GM19328 (cell line): Measurements from ENCODE around the gene ZNF654.
"Not testable (repeated sequence)": the region's sequence is repeated elsewhere in the genome, so short reads cannot be mapped to it uniquely, and the experiment has no call there.

Experiments
- ATAC-seq: cut with Tn5 transposase; IDR thresholded peaks from one replicate; pipeline ENCODE4 v1.9.1; 2021; ENCODE audit warnings: mild to moderate bottlenecking, moderate library complexity; ENCODE audit not compliant: unreplicated experiment

The ZNF654 gene

DNA sequence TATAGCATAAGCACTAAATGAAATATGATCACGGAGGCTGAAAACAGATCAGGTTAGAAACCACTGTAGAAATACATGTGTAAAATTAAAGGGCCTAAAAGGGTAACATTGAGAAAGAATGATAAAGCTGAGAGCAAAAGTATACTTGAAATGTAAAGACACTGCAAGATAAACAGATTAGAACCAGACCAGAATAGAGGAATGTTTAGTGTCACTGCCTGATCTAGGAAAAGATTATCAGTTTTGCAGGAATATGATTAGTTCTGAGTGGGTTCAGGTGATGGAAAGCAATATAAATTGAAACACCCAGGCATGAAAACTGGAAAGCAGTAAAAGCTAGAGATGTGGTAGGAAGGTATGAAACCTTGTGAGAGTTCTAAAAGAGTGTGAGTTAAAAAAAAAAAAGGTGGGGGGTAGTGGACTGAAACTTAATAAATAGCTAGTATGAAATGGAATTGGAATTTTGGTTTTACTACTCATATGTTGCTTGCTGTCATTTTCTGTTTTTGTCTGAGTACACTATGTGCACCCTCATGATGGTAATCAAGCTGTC lies 74.7 kb downstream of the ZNF654 start:
- no peak for ATAC-seq

DNA sequence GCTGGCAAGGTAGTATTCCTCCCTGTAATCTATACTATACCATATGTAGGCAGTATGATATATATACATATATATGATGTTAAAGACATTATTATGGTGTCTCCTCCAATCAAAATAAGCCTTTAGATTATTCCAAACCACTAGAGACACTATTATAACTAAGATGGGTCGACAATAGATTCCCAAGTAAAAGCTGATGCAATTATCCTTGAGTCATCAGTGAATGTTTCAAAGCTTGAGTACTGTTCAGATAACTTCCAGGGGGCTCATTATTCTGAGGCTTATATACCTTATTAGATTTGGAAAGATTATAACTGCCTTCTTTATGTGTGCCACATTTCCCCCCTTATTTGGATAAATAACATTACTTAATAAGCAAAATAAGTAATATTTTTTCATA lies 78.8 kb downstream of the ZNF654 start:
- no peak for ATAC-seq

DNA sequence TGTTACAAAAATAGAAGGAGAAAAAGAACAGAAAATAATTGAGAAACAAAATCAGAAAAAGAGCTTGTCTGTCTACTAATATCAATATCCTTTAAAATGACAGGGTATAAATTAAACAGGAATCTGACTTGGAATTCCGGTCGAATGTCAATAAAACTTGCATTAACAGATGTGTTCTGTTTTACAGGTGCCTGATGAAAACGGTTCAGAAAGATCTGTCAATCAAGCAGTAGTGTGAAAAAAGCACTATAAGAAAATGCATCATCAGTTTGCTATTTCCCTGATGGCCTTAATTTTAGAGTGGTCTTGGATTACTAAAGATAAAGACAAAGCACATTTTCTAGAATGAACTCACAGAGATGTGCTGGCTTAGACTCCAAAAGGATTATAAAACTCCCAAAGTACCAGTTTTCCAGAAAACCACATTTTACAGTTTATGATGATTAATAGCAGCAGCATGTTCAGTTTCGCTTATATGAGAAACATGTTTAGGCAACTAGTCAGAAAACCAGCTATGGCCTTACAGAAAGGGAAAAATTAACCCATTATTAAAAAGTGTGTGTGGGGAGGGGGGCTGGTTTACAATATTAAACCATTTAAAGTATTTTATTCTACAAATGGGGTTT lies 82.5 kb downstream of the ZNF654 start:
- ATAC-seq = no peak

DNA sequence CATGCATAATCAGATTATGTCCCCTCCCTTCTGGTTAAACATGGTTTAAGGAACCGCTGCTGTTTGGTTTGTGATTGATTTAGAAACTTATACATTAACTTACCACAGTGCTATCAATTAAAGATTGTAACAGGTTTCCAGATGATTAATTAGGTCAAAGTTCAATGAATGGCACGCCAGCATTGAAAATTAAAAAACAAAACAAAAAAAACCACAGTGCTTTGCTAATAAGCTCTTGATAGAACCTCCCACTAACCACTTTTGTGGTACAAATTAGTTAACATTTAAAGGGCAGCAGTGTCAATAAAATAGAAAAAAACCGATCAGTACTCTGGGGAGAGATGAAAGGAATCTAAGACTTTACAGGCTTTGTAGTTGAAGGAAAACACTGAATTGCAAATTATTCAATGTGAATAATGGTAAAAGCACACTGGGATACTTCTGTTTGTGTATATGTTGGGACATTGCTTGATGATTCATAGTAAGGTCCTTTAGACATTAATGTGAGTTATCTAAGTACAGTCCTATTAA lies 83.1 kb downstream of the ZNF654 start:
- ATAC-seq = no peak

DNA sequence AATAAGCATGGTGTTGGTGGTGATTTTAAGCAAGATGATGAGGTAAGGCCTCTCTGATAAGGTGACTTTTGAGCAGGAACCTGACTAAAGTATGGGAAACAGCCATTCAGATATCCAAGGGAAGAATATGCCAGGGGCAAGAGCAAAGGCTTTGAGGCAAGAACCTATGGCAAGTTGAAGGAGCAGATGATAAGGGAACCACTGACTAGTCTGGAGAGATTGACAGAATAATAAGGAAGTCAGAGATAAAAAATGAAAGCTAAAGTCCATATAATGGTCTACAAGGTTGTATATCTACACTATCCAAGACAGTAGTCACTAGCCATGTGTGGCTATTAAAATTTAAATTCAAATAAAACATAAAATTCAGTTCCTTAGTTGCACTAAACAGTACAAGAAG lies 88.2 kb downstream of the ZNF654 start:
- no peak for ATAC-seq

DNA sequence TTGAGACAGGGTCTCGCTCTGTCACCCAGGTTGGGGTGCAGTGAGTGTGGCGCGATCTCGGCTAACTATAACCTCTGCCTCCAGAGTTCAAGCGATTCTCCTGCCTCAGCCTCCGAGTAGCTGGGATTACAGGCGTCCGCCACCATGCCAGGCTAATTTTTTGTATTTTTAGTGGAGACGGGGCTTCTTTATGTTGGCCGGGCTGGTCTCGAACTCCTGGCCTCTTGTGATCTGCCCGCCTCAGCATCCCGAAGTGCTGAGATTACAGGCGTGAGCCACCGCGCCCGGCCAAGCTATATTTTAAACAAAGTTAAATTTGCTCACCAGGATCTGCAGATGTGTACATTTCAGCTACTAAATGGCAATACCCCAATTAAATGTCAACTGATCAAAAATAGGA lies 89.6 kb downstream of the ZNF654 start:
- ATAC-seq = no peak

DNA sequence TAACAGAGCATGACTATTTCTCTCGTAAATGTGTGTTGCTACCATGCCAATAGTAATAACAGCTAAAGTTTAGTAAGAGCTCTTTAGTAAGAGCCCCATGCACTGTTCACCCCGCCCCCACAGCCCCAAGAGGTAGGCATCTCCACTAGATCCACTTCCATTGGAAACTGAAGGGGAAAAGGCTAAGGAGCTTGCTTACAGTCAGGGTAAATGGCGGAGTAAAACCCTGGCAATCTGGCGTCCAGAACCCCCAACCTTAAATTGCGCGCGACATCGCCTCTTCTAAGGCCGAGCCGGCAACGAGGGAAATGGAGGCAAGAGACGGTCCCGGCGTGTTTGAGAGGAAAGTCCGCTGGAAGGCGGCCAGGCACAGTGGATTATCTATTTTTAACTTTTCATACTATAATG lies 90.0 kb downstream of the ZNF654 start:
- ATAC-seq = peak; percentile 11

DNA sequence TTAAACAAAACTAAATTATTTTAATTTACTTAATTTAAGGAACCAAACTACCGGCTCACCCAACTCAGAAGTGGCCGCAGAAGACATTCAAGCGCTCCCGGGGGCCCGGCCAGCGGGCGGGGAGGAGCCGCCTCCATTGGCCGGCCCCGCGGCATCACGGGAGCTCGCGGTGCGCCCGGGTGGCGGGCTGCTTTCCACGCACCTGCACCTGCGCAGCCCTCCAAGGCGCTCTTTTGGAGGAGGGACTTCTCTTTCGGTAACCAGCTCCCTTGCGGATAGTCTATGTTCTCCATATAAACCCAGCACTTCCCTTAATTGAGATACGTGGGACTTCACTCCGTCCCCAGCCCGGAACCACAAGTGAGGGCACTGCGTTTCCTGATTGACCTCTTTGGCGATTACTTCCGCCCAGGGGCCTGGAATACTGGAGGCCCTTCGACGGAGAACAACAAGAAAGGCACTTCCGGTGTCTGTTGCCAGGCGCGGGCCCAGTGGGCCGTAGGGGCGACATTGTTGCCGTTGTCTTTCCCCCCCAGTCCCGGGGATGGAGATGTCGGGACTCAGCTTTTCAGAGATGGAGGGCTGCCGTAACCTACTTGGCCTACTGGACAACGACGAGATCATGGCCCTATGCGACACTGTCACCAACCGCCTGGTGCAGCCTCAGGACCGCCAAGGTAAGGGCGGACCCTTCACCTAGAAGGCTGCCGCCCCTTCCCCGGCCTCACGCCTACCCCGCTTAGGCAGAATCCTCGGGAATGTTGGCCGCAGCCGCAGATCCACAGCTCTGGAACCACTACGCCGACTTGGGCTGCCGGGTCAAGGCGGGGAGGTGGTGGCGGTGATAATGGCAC lies 90.7 kb downstream of the ZNF654 start, which contains the start of gene C3orf38:
C3orf38 (plus strand) TSS at position 451 of the 854 bp plus-strand sequence; CDS start at position 545, 94 bp downstream.
- ATAC-seq = peak; percentile 78

DNA sequence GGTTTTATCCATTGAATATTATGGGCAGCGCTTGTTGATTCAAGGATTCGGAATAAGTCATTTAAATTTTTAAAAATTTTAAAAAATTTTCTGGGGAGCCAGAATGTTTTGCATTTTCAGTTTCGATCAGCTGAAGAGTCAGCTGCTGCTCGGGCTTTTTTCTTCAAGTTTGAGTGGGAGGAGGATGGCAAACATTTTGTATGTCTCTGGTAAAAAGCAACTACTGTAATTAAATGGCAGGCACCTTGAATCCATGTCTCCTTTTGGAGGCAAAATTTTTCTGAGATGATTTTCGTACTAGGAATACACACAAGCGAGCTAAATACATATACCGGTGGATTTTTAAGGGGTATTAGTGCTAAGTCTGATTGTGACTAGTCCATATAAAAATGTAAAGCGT lies 91.3 kb downstream of the ZNF654 start:
- ATAC-seq = peak; percentile 24

DNA sequence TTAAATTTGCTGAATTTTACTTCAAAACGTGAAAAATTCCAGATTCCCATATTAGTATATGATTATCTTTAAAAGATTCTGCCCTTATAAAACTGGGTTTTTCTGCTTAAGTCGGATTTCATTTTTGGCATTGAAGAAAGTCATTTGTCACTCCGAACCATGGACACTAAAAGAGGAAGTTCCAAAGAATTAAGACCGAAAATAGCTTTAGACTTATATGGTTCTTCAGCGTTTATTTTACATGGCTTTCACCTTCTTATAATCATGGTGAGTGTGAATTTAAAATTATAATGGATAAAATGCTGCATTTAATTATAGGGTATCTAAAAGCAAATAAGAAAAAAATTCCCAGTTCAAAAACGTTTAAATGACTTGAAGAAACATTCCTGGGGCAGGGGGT lies 91.8 kb downstream of the ZNF654 start:
- ATAC-seq = no peak

DNA sequence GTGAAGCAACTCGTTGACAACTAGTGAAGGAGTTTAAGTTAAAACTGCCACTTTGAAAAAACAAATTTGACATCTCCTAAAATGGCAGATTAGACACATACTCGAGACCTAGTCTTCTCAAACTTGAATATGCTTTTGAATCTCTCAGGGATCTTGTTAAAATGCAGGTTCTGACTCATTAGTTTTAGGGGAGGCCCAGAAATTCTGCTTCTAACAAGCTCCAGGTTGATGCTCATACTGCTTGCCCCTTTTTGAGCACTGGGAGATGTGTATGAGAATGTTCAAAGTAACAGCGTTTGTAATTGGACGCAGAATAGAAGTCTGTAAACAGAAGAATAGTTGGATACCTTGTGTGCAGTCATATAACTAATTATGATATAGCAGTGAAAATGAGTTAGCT lies 92.3 kb downstream of the ZNF654 start:
- no peak for ATAC-seq

DNA sequence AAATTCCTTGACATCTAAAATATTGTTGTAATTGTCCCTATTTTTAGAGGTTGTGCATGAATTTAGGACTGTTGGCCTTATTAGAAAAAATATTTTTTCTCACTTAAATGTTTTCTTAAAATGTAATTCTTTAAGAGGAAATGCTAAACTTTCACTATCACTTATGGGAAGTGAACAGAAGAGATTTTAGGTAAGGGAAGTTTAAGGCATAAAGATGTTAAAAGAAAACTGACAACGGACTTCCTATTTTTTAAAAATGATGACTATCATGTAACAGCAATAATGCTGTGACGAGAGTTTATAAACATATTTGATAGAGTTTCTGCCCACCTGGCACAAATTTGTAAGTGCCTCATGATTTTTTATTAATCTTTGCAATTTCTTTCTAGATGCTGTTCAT lies 93.8 kb downstream of the ZNF654 start:
- no peak for ATAC-seq

DNA sequence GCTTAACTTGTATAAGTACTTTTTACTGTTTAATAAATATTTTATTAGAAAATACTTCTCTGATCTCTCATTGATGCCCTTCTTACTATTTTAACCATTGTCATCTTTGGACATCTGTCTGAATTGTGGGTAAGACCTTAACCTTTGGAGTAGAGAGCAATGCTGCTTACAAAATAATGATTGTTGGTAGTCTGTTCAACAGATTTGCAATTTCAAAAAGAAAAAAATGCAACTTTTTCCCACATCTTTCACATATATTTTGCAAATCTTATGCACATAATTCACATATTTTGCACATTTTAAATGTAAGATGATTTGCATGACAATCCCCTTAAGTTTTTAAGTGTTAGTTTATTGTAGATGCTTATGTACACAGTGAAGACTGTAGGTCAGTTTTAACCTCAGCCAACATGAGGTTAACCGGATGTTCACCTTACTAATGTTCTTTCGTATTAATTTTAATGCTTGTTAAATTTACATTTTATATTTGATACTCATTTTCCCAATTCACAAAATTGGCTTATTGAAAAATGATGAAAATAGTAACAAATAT lies 107.4 kb downstream of the ZNF654 start:
- ATAC-seq = no peak

DNA sequence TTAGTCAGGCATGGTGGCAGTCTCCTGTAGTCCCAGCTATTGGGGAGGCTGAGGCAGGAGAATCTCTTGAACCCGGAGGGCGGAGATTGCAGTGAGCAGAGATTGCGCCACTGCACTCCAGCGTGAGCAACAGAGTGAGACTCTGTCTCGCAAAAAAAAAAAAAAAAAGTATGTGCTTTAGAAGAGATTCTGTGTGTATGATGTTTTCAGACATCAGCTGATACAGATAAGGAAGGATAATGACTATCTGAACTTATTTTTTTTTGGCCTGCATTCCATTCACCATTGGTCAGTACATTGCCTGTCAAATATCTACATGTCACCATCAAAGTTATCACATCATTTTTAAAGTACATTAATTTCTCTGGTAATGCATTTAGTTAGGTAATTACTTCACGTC lies 108.1 kb downstream of the ZNF654 start:
- ATAC-seq = no peak

DNA sequence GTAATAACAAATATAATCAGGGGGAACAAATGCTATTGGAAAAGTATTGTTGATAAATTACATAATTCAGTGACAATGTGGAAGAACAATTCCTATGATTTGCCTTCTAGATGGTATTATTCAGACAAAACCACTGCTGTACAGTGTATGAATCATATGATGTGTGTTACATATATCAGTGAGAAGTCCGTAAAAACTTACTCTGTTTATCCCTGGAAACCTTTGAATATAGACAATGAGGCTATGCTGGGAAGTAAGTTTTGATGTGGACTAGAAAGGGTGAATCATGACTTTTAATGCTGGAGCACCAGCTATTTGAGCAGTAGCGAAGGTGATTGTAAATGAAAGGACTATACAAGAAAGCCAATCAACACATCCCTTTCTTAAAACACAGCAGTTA lies 108.6 kb downstream of the ZNF654 start:
- no peak for ATAC-seq

DNA sequence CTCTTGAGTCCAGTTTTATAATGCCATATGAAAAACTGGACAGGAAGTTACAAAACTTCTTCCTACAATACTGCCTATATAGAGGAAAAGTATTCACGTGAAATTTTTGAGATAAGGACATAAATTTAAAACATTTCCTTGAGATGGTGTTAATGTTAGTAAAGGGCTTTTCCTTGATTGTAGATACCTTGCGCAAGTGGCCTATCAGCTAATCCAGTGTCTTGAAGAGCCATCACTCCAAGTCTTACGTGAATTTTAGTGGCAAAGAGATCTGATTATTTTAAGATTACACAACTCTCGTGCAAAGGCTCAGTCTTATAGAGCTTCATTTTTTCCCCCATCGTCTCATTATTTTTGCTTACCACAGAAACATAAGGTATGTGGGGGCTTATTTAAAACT lies 109.1 kb downstream of the ZNF654 start:
- no peak for ATAC-seq

DNA sequence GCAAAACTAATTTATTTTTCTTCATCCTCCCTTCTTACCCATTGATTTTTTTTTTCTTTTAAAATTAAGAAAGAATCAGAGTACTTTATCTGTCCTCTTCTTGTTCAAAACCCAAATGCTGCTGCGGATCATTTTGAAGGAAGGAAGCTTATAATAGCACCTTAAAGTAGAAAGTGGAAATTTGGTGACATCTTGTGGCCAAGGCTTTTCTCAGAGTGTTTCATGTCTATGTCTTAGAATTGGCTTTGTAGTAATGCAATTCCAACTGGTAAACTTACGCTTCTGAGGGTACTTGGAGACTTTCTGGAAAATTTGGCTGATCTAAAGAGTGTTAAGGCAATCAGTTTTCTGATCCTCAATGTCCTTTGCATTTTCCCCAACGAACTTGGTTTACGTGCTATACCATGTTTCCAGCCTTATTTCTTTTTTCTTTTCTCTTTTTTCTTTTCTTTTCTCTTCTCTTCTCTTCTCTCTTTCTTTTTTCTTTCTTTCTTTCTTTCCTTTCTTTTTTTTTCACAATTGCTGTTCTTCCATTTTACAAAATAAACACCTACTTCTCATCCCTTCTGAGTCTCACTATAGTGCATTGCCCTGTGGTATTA lies 121.4 kb downstream of the ZNF654 start:
- ATAC-seq = peak; percentile 67

DNA sequence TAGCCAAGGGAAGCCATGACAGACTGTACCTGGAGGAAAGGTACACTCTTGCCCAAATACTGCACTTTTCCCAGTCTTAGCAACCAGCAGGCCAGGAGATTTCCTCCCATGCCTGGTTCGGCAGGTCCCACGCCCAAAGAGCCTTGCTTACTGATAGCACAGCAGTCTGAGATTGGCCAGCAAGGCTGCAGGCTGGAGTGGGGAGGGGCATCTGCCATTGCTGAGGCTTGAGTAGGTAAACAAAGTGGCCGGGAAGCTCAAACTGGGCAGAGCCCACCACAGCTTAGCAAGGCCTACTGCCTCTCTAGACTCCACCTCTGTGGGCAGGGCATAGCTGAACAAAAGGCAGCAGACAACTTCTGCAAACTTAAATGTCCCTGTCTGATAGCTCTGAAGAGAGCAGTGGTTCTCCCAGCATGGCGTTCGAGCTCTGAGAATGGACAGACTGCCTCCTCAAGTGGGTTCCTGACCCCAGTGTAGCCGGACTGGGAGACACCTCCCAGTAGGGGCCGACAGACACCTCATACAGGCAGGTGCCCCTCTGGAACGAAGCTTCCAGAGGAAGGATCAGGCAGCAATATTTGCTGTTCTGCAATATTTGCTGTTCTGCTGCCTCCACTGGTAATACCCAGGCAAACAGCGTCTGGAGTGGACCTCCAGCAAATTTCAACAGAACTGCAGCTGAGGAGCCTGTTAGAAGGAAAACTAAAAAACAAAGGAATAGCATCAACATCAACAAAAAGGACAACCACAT lies 123.3 kb downstream of the ZNF654 start:
- not testable (repeated sequence) for ATAC-seq

DNA sequence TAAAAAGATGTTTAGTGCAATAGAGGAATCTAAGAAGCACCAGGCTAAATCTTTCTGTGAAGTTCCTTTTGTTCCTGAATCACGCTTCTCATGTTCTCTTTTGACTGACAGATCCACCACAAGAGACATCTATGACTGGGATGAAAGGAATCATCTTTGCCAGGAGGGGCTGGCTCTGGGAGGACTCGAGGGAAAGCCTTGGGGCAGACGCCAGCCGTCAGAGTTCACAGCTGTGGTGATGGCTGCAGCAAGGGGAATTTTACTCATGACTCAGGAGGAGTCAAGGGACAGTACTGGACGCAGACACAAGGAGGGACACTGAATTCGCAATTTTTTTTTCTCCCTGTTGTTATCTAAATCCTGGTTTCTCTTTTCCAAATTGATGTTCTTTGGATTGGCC lies 129.4 kb downstream of the ZNF654 start:
- ATAC-seq = no peak

DNA sequence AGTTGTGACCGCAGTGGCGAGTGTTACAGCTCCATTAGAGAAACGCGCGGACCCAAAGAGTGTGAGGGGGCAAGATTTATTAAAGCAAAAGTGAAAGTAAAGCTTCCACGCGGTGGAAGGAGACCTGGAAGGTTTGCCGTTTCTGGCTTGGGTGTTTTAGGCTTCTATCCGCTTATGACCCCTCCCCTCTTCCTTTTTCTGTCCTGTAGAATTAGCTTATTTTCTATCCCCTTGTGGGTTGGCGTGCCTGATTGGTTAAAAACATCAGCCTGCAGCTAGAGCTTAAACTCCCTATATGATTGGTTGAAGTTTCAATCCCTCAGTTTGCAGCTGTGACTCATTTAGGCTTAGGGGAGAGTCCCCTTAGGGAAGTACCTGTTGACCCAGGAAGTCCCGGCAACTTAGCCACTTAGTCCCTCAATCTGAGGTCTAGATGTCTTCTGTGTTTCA lies 130.3 kb downstream of the ZNF654 start:
- ATAC-seq = peak; percentile 83
